ENCODE measurements around the gene SGSM2.
A peak's percentile ranks its signal among the peaks of the same experiment; 100 is the strongest.

Gene SGSM2

DNA sequence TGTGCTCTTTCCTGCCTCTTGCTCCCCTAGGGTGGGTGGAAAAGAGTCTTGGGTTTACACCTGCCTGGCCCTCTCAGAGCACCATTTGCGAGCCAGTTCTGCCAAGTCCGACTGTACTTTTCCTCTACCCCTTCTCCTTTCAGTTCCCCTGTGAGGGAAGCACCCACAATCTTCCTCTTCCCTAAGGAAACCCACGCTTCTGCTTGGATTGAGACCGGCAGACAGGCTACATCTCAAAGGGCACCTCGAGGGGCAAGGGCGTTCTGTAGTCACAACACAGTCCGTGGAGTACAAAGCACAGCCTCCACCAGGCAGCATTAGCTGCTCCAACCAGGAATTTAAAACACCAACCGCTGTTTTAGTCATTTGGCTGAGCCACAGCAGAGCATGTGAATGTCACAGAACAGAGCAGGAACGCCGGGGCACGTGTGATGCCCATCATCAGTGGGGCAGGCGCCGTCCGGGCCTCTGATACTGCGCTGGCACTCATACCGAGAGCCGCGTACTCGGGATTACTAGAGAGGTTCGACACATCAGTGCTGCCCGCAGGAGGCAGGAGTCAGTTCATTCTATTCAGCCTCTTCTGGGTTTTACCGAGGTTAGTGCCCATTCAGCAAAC lies 77.3 kb downstream of the SGSM2 start:
- Histone ChIP-seq H3K27ac (replicated peaks) (no peak overlapping the region), H3K27me3 (ENCODE audit: insufficient read depth, poor library complexity, severe bottlenecking) (no peaks in the 10 kb centered on the region), H3K4me3 (replicated peaks; ENCODE audit: insufficient read depth, low read length) (no peak overlapping the region)
- DNase-seq (ENCODE audit: low read depth in 1 of 2, low spot score in 1 of 2): no peak
- no peak for TF ChIP-seq GABPA (IDR thresholded peaks at IDR 0.05; ENCODE audit: low read depth)
- TF ChIP-seq, protein P1, sequence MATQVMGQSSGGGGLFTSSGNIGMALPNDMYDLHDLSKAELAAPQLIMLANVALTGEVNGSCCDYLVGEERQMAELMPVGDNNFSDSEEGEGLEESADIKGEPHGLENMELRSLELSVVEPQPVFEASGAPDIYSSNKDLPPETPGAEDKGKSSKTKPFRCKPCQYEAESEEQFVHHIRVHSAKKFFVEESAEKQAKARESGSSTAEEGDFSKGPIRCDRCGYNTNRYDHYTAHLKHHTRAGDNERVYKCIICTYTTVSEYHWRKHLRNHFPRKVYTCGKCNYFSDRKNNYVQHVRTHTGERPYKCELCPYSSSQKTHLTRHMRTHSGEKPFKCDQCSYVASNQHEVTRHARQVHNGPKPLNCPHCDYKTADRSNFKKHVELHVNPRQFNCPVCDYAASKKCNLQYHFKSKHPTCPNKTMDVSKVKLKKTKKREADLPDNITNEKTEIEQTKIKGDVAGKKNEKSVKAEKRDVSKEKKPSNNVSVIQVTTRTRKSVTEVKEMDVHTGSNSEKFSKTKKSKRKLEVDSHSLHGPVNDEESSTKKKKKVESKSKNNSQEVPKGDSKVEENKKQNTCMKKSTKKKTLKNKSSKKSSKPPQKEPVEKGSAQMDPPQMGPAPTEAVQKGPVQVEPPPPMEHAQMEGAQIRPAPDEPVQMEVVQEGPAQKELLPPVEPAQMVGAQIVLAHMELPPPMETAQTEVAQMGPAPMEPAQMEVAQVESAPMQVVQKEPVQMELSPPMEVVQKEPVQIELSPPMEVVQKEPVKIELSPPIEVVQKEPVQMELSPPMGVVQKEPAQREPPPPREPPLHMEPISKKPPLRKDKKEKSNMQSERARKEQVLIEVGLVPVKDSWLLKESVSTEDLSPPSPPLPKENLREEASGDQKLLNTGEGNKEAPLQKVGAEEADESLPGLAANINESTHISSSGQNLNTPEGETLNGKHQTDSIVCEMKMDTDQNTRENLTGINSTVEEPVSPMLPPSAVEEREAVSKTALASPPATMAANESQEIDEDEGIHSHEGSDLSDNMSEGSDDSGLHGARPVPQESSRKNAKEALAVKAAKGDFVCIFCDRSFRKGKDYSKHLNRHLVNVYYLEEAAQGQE (IDR thresholded peaks at IDR 0.05; ENCODE audit: insufficient replicate concordance, low read depth): no peak
- TF ChIP-seq, protein P2, sequence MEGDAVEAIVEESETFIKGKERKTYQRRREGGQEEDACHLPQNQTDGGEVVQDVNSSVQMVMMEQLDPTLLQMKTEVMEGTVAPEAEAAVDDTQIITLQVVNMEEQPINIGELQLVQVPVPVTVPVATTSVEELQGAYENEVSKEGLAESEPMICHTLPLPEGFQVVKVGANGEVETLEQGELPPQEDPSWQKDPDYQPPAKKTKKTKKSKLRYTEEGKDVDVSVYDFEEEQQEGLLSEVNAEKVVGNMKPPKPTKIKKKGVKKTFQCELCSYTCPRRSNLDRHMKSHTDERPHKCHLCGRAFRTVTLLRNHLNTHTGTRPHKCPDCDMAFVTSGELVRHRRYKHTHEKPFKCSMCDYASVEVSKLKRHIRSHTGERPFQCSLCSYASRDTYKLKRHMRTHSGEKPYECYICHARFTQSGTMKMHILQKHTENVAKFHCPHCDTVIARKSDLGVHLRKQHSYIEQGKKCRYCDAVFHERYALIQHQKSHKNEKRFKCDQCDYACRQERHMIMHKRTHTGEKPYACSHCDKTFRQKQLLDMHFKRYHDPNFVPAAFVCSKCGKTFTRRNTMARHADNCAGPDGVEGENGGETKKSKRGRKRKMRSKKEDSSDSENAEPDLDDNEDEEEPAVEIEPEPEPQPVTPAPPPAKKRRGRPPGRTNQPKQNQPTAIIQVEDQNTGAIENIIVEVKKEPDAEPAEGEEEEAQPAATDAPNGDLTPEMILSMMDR (IDR thresholded peaks at IDR 0.05; ENCODE audit: insufficient read depth, low read length): no peak
- TF ChIP-seq SPI1 (IDR thresholded peaks at IDR 0.05; ENCODE audit: borderline replicate concordance, low read depth): no peak
- TF ChIP-seq POLR2AphosphoS5 (IDR thresholded peaks at IDR 0.05; ENCODE audit: low read depth): no peak

DNA sequence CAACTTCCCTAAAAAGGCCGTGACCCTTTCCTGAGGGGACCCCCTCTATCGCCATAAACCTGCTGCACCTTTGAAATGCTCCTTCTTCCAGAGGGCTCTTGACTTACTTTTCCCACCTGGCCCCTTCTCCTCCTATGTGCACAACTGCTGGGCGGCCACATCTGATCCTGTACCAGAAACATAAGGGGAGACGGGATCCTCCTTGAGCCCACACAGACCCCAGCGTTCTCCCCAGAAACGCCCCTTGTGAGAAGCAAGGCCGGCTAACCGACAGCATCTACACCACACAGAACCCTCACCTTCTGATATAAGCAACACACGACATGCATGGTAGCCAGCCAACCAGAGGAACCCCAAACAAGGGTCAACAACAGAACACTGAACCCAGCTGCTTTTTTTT lies 77.8 kb downstream of the SGSM2 start:
- H3K4me3 ChIP-seq (replicated peaks; ENCODE audit: insufficient read depth, low read length): no peak overlapping the region
- TF ChIP-seq, protein P1 (IDR thresholded peaks at IDR 0.05; ENCODE audit: insufficient replicate concordance, low read depth): no peak
- TF ChIP-seq POLR2AphosphoS5 (IDR thresholded peaks at IDR 0.05; ENCODE audit: low read depth): no peak
- TF ChIP-seq GABPA (IDR thresholded peaks at IDR 0.05; ENCODE audit: low read depth): no peak
- TF ChIP-seq, protein P2 (IDR thresholded peaks at IDR 0.05; ENCODE audit: insufficient read depth, low read length): no peak
- H3K27ac ChIP-seq (replicated peaks): no peak overlapping the region
- no peak for DNase-seq (ENCODE audit: low read depth in 1 of 2, low spot score in 1 of 2)
- H3K27me3 ChIP-seq (ENCODE audit: insufficient read depth, poor library complexity, severe bottlenecking): no peaks in the 10 kb centered on the region

DNA sequence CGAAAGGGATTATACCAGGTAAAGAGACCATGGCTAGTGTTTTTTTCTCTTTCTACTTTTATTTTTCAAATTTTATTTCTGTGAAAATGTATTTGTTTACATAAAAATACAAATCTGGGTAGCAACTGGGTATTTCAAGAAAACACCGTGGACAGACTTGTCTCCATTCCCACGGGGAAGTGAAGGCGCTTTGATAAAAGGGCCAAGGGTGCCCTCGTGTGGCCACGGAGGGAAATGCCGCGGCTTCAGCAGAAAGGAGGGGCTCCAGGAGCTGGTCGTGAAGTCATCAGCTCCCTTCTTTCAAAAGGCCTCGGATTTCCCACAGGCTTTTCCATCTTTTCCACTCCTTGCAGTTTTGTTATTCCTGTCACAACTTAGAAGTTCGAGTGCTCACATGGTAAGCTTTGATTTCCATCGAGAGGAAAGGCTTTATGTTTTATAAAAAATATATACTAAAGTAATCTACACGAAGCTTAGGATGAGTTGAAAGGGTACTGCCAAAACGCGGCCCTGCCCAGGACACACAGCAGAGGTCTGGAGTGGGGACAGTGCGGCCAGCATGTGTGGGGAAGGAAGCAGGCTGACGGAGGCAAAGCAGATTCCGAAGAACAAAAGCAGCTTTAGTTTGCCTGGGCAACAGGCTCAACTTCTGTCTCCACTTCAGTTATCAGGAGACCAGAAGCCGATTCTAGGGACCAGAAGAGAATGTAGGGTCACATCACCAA lies 78.9 kb downstream of the SGSM2 start:
- TF ChIP-seq, protein P2 (IDR thresholded peaks at IDR 0.05; ENCODE audit: insufficient read depth, low read length): peak; percentile 42
- TF ChIP-seq POLR2AphosphoS5 (IDR thresholded peaks at IDR 0.05; ENCODE audit: low read depth): no peak
- Histone ChIP-seq H3K27ac (replicated peaks) (0 out of 2 replicates have a peak overlapping the region, but pooled peaks have one; percentile 21), H3K27me3 (ENCODE audit: insufficient read depth, poor library complexity, severe bottlenecking) (no peaks in the 10 kb centered on the region), H3K4me3 (replicated peaks; ENCODE audit: insufficient read depth, low read length) (no peak overlapping the region)
- DNase-seq (ENCODE audit: low read depth in 1 of 2, low spot score in 1 of 2): peak in 1 of 2 experiments; percentile 63
